GM12878 (cell line): ENCODE measurements around the gene SH3GL3. TPM values are rescaled to one million over a fixed set of nuclear protein-coding genes. Genes with fewer than 3 reads are reported as not detected.

Source experiments
- ATAC-seq: fragments of 200-7000 bp; cut with Tn5 transposase; 3 replicates; pipeline ENCODE4 v1.9.1; 2020; ENCODE audit warnings: mild to moderate bottlenecking, moderate library complexity
- BruUV-seq: library from RNA; stranded (reverse); fragments of 400-500 nt; replicated peaks from 2 replicates; lab custom pipeline; 2021; lab: Mats Ljungman, UMichigan
- CTCF ChIA-PET: fragments of 300-600 bp; sonication (Branson Sonifier 250); formaldehyde crosslinking; extraction: SDS; loops from one replicate; lab custom pipeline; 2021; ENCODE audit warnings: inconsistent platforms; lab: Yijun Ruan, JAX
- POLR2A ChIA-PET: fragments of 350-600 bp; formaldehyde crosslinking; extraction: SDS; loops from one replicate; lab custom pipeline; 2021; ENCODE audit warnings: inconsistent platforms; lab: Charles Lee
- RAD21 ChIA-PET: fragments of 300-600 bp; sonication (Branson Sonifier 250); formaldehyde crosslinking; loops from one replicate; lab custom pipeline; 2023; ENCODE audit warnings: antibody characterized with exemption; ENCODE audit not compliant: unreplicated experiment; lab: Charles Lee
- SMC1A ChIA-PET: fragments of 300-600 bp; sonication (Branson Sonifier 250); formaldehyde crosslinking; loops from one replicate; lab custom pipeline; 2023; ENCODE audit not compliant: unreplicated experiment, uncharacterized antibody; lab: Charles Lee
- DNase-seq: peaks from one replicate; pipeline ENCODE4 v3.0.0-alpha.2; 2011; ENCODE audit warnings: low read depth, low spot score
- FAIRE-seq: peaks from 3 replicates; lab custom pipeline; 2011; peaks lifted over from hg19 to GRCh38; lab: Jason Lieb, UNC
- H2AFZ ChIP-seq: 2 replicates; pipeline ENCODE4 v1.6.0; 2011; ENCODE audit warnings: low read depth, low read length, control low read depth; ENCODE audit not compliant: control insufficient read depth
- H3K27ac ChIP-seq: 2 replicates; pipeline ENCODE4 v1.5.1; 2011; ENCODE audit warnings: control low read depth; ENCODE audit not compliant: control insufficient read depth, insufficient read depth
- H3K27me3 ChIP-seq, 2 experiments: replicated peaks in 1 of 2; 2 replicates each; pipeline versions ENCODE4 v1.6.0 to v1.6.1; 2011; ENCODE audit warnings: low read length in 1 of 2; ENCODE audit not compliant: control insufficient read depth in 2 of 2, insufficient read depth in 2 of 2
- H3K36me3 ChIP-seq, 2 experiments: 2 replicates each; pipeline ENCODE4 v1.5.1; 2011; ENCODE audit warnings: low read length in 1 of 2; ENCODE audit not compliant: control insufficient read depth in 2 of 2, insufficient read depth in 2 of 2
- H3K4me1 ChIP-seq: 2 replicates; pipeline ENCODE4 v1.6.1; 2011; ENCODE audit warnings: mild to moderate bottlenecking, low read length, moderate library complexity, mixed read lengths; ENCODE audit not compliant: control insufficient read depth, insufficient read depth
- H3K4me2 ChIP-seq: 2 replicates; pipeline ENCODE4 v1.6.0; 2011; ENCODE audit warnings: control low read depth; ENCODE audit not compliant: control insufficient read depth, insufficient read depth
- H3K4me3 ChIP-seq: fragments of 200-600 bp; sonication (generic); 2 replicates; pipeline ENCODE4 v1.5.1; 2016
- H3K79me2 ChIP-seq: 2 replicates; pipeline ENCODE4 v1.6.0; 2011; ENCODE audit warnings: low read length; ENCODE audit not compliant: control insufficient read depth, insufficient read depth
- H3K9ac ChIP-seq: 2 replicates; pipeline ENCODE4 v1.8.0; 2011; ENCODE audit warnings: low read length, control low read depth, mixed read lengths; ENCODE audit not compliant: control insufficient read depth, insufficient read depth
- H3K9me3 ChIP-seq: replicated peaks from 3 replicates; pipeline ENCODE4 v1.5.1; 2011; ENCODE audit warnings: mild to moderate bottlenecking, low read length; ENCODE audit not compliant: control insufficient read depth, insufficient read depth
- H4K20me1 ChIP-seq: 2 replicates; pipeline ENCODE4 v1.6.0; 2011; ENCODE audit not compliant: control insufficient read depth, insufficient read depth
- ATF3 ChIP-seq: IDR thresholded peaks from 2 replicates; pipeline ENCODE4 v1.6.1; 2011; ENCODE audit warnings: low read depth, mild to moderate bottlenecking, low read length, moderate library complexity, borderline replicate concordance; ENCODE audit errors: extremely low read depth
- CBX5 ChIP-seq: sonication (generic); IDR thresholded peaks from 2 replicates; pipeline ENCODE4 v1.6.1; 2016; ENCODE audit warnings: low read depth, moderate library complexity, mild to moderate bottlenecking, inconsistent platforms
- CHD1 ChIP-seq: IDR thresholded peaks from 2 replicates; pipeline ENCODE4 v1.6.1; 2012; ENCODE audit warnings: low read depth, low read length, improper control_type of control experiment
- DPF2 ChIP-seq: fragments of 450-650 bp; IDR thresholded peaks from 2 replicates; pipeline ENCODE4 v1.6.1; 2017; ENCODE audit warnings: mild to moderate bottlenecking
- IRF5 ChIP-seq: fragments of 450-650 bp; IDR thresholded peaks from 2 replicates; pipeline ENCODE4 v1.6.1; 2017; ENCODE audit warnings: borderline replicate concordance
- POU2F2 ChIP-seq: IDR thresholded peaks from 3 replicates; pipeline ENCODE4 v1.6.1; 2011; ENCODE audit warnings: low read depth, mild to moderate bottlenecking, low read length, borderline replicate concordance
- REST ChIP-seq: IDR thresholded peaks from 2 replicates; pipeline ENCODE4 v1.6.1; 2012; ENCODE audit warnings: mild to moderate bottlenecking, low read depth, low read length
- SREBF1 ChIP-seq: IDR thresholded peaks from 2 replicates; pipeline ENCODE4 v1.6.1; 2012; ENCODE audit warnings: mild to moderate bottlenecking, low read length
- SREBF2 ChIP-seq: IDR thresholded peaks from 2 replicates; pipeline ENCODE4 v1.6.1; 2012; ENCODE audit warnings: mild to moderate bottlenecking, low read length
- YBX1 ChIP-seq: fragments of 450-650 bp; IDR thresholded peaks from 2 replicates; pipeline ENCODE4 v1.6.1; 2016; ENCODE audit warnings: antibody characterized with exemption
- ZBTB4 ChIP-seq: fragments of 450-650 bp; formaldehyde crosslinking; IDR thresholded peaks from 2 replicates; pipeline ENCODE4 v1.4.0; 2022; ENCODE audit warnings: mild to moderate bottlenecking, moderate library complexity
- ZBTB40 ChIP-seq: fragments of 450-650 bp; IDR thresholded peaks from 2 replicates; pipeline ENCODE4 v1.6.1; 2016; ENCODE audit warnings: mild to moderate bottlenecking, moderate library complexity, borderline replicate concordance
- in situ Hi-C: fragments of 300-500 bp; cut with MboI; formaldehyde crosslinking; loops from 9 replicates; pipeline ENCODE4 v1.14.3; 2018; ENCODE audit warnings: mixed read lengths
- intact Hi-C: fragments of 100-400 bp; cut with micrococcal nuclease; formaldehyde crosslinking; loops from one replicate; pipeline ENCODE4 v1.14.2; 2022; ENCODE audit not compliant: unreplicated experiment
- polyA plus RNA-seq, 11 experiments: library from polyadenylated mRNA; depleted of rRNA in 4 of 11; unstranded in 6 of 11; stranded (reverse) in 5 of 11; fragments of >200 nt; fragmentation: Nextera tagmentation in 4 of 11; fragmentation: Illumina TruSeq in 1 of 11; extraction: Ambion mirVana in 4 of 11; extraction: Trizol in 1 of 11; gene quantifications; 1 replicate in 1 of 11; 2 replicates in 10 of 11; pipeline versions ENCODE4 v1.2.1 to v1.2.3, GENCODE V29; 2011 to 2016; ENCODE audit warnings: inconsistent platforms in 2 of 11, missing spikeins in 2 of 11, low read depth in 1 of 11
- total RNA-seq, 4 experiments: library from RNA; depleted of rRNA in 3 of 4; stranded (reverse); fragments of >200 nt in 3 of 4; fragmentation: Illumina TruSeq in 1 of 4; extraction: Trizol in 1 of 4; gene quantifications; 2 replicates each; pipeline versions ENCODE4 v1.2.1 to v1.2.3, GENCODE V29; 2013 to 2021

Gene SH3GL3
- total and polyA plus RNA-seq, 10 of the 15 experiments (the other 5 are each of a cell fraction or from before 2014, with no cell fraction given): not detected

GRCh38 chr15:83561661-83562060, 114.5 kb downstream of the SH3GL3 start:
- Histone ChIP-seq H3K27ac (no peak overlapping the region), H3K4me1 (no peaks in the 10 kb centered on the region), H3K9ac (no peak overlapping the region), H3K79me2 (no peaks in the 10 kb centered on the region), H4K20me1 (no peaks in the 10 kb centered on the region), H2AFZ (no peak overlapping the region), H3K4me3 (no peak overlapping the region), H3K4me2 (no peak overlapping the region), H3K36me3 (no peaks in the 10 kb centered on the region), H3K27me3 (no peaks in the 10 kb centered on the region), H3K9me3 (no peaks in the 10 kb centered on the region)
- TF ChIP-seq ATF3 (no peak), CBX5 (no peak), IRF5 (no peak), DPF2 (no peak), CHD1 (no peak), ZBTB40 (no peak), REST (no peak), POU2F2 (no peak), ZBTB4 (CRISPR knock-in tag) (no peak), YBX1 (no peak), SREBF1 (no peak), SREBF2 (no peak)
- DNase-seq: no peak
- no peak for FAIRE-seq
- ChIA-PET CTCF (interaction anchor here (0.7 to 4.6 kb wide), 13 partner anchors 8 to 551 kb away, joined by 3 to 42 read pairs (median 4); partner anchors contain the start of genes C15orf40 and SH3GL3), POLR2A (no interaction called here), SMC1A (interaction anchor here (1.3 to 3.2 kb wide), 6 partner anchors 14 to 313 kb away, joined by 3 to 15 read pairs (median 6); no protein-coding TSS in a partner anchor), RAD21 (no interaction called here)
- no TSS peak for BruUV-seq
- intact Hi-C loops (no loop called here), in situ Hi-C loops (loop anchor here (5.0 kb wide), 1 partner anchor 471 kb away; no protein-coding TSS in a partner anchor)
- ATAC-seq: no peak
